ENCODE data around the gene OR52R1.
A peak's percentile ranks its signal among the peaks of the same experiment; 100 is the strongest.

OR52R1 gene

DNA sequence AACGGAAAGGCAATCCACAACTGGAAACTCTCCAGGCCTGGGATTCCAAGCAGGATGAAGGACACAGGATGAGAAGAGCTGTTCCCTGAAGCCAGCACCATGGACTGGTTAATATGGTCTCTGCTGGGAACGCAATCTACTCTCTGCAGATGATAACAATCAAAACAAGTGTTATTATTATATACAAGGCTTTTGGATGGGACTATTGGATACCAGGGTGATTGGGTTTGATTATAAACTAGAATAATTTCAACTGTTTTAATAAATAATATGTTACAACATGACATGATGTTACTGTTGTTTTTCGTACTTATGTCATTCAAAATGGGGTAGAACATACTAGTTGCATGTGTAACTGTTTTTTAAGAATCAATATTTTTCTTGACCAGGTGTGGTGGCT is at the start of gene OR52R1:
TSS of gene OR52R1 (minus strand) at position 101 of the 400 bp plus-strand sequence. CDS start at position 101, 0 bp downstream.
- no peak for DNase-seq (ENCODE audit: low read depth)
- TF ChIP-seq, protein P1, sequence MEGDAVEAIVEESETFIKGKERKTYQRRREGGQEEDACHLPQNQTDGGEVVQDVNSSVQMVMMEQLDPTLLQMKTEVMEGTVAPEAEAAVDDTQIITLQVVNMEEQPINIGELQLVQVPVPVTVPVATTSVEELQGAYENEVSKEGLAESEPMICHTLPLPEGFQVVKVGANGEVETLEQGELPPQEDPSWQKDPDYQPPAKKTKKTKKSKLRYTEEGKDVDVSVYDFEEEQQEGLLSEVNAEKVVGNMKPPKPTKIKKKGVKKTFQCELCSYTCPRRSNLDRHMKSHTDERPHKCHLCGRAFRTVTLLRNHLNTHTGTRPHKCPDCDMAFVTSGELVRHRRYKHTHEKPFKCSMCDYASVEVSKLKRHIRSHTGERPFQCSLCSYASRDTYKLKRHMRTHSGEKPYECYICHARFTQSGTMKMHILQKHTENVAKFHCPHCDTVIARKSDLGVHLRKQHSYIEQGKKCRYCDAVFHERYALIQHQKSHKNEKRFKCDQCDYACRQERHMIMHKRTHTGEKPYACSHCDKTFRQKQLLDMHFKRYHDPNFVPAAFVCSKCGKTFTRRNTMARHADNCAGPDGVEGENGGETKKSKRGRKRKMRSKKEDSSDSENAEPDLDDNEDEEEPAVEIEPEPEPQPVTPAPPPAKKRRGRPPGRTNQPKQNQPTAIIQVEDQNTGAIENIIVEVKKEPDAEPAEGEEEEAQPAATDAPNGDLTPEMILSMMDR (IDR thresholded peaks at IDR 0.05; ENCODE audit: low read depth, low read length, missing control alignments): no peak
- no peak within 1 kb of the TSS for H3K4me3 ChIP-seq (ENCODE audit: low read depth, low read length)

DNA sequence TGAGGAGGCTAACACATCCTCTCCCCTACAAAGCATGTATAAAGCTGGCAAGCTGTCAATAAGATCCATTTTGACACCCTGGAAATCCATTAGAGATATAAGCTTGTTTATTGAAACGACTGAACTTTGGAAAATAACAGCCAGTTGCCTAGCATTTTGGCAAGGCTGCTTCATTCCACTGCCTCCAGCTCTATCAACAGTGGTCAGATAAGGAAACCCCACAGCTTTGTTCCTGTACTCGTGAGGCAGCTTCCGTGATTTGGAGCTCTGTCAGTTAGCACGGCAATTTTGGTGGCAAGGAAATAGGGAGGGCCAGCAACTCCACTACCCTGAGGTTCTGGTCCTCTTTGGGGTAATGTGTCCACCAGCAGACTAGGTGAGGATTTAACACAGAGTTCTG is 46.9 kb upstream of the OR52R1 start:
- no peak for DNase-seq (ENCODE audit: low read depth)
- H3K4me3 ChIP-seq (ENCODE audit: low read depth, low read length): no peak overlapping the region
- TF ChIP-seq, protein P1 (IDR thresholded peaks at IDR 0.05; ENCODE audit: low read depth, low read length, missing control alignments): no peak

DNA sequence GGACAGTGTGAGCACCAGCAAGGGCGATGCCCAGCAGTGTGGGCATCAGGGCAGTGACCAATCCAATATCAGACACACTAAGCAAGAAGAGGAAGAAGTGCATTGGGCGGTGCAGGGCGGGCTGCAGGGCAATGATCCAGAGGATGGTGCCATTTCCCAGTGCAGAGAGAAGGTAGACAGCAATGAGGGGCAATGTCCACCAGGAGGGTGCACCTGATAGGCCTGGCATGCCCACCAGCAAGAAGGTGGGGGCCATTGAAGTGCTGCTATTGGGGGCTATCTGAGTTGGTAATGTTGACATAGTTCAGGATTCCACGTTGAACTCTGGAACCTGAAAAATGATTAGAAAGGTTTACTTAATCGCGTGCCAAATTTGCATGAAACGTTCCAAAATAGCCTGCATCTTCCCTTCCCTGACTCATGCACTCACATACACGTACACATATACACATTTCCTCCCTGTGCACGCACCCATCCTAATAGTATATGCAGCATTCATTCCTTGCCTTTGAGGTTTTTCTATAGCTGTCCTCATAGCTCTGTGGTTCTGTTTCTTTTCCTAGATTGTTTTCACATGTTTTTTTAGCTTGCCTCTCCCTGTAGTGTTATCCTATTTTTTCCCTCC is 44.8 kb upstream of the OR52R1 start, which contains the start of gene OR51S1:
TSS of gene OR51S1 (minus strand) at position 301 of the 625 bp plus-strand sequence. CDS start at position 301, 0 bp downstream.
- TF ChIP-seq, protein P1 (IDR thresholded peaks at IDR 0.05; ENCODE audit: low read depth, low read length, missing control alignments): no peak
- no peak within 1 kb of the TSS for H3K4me3 ChIP-seq (ENCODE audit: low read depth, low read length)
- DNase-seq (ENCODE audit: low read depth): no peak

DNA sequence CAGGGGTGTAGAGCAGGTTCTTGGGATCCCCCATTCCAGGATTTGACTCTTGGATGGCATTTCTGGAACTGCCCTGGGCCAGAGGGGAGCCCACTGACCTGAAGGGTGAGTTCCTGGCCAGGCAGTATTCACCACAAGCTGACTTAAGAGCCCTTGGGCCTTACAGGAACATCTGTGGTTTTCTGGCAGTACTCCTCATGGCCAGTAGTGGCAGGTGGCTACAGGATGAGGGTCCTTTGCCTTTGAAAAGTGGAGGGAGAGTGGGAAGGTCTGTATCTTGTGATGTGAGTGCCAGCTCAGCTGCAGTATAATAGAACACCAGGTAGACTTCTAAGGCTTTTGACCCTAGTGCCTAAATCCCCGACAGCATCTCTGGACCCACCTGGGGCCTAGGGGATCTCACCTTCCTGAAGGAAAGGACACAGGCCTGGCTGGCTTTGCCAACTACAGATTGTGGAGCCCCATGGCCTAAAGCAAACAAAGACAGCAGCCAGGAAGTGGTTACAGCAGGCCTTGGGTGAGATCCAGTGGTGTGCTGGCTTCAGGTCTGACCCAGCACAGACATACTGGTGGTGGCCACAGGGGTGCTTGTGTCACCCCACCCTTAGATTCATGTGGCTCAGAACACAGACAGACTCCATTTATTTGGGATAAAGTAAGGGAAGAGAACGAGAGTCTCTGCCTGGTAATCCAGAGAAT is 35.8 kb upstream of the OR52R1 start:
- DNase-seq (ENCODE audit: low read depth): no peak
- TF ChIP-seq, protein P1 (IDR thresholded peaks at IDR 0.05; ENCODE audit: low read depth, low read length, missing control alignments): peak; percentile 9
- H3K4me3 ChIP-seq (ENCODE audit: low read depth, low read length): no peak overlapping the region

DNA sequence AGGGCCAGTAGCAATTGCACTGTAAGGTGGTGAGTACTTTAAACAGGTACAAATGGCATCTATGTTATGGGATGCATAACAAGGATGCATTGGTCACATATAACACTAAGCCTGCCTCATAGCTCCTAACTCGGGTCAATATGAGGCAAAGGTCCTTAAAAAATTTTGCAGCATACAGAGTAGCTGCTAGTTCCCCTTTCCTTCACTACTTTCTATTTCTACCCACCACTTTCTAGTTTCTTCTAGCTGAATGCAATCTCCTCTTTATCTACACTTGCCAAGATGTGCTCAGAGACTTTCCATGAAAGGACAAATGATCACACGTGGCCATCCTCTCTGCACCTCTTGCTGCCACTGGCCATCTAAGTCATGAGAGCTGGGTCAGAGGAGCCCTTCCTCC is 26.7 kb upstream of the OR52R1 start:
- no peak for DNase-seq (ENCODE audit: low read depth)
- H3K4me3 ChIP-seq (ENCODE audit: low read depth, low read length): no peak overlapping the region
- TF ChIP-seq, protein P1 (IDR thresholded peaks at IDR 0.05; ENCODE audit: low read depth, low read length, missing control alignments): no peak

DNA sequence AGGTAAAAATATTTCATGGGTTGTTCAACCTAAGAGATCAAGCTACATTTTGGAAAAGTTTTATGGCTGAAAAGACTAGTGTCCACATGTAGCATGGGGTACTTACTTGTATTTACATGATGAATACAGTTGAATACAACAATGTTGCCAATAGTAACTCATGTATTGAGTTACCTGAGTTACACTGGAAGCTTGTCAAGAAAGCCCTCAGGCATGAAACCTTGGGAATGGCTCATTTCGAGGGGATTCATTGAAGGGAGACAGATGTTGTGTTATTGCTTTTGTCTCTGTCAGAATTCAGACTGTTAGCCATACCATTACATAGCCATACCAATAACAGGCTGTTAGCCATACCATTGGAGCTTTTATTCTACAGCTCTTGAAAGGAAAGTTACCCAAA is 26.2 kb upstream of the OR52R1 start:
- TF ChIP-seq, protein P1 (IDR thresholded peaks at IDR 0.05; ENCODE audit: low read depth, low read length, missing control alignments): no peak
- H3K4me3 ChIP-seq (ENCODE audit: low read depth, low read length): no peak overlapping the region
- no peak for DNase-seq (ENCODE audit: low read depth)
